Esophagus squamous epithelium (tissue), 5 donors: ENCODE measurements around the gene PDILT. TPM values are rescaled to one million over a fixed set of nuclear protein-coding genes. Genes with fewer than 3 reads are reported as not detected.

Source experiments
- DNase-seq: peaks from one replicate; lab custom pipeline; 2025; lab: John Stamatoyannopoulos, UW
- H3K27ac ChIP-seq, 4 donors: fragments of 200-600 bp; sonication (generic); one replicate each; pipeline ENCODE4 v1.5.1; 2016 to 2019; ENCODE audit warnings: mild to moderate bottlenecking in 1 of 4
- H3K27me3 ChIP-seq, 4 donors: fragments of 200-600 bp; sonication (generic); 1 replicate in 3 of 4; 2 replicates in 1 of 4; pipeline versions ENCODE4 v1.5.1 to v1.6.0; 2017 to 2021; ENCODE audit warnings: antibody characterized with exemption in 1 of 4
- H3K36me3 ChIP-seq, 3 donors: fragments of 200-600 bp; sonication (generic); one replicate each; pipeline ENCODE4 v1.5.1; 2016 to 2019
- H3K4me1 ChIP-seq, 3 donors: fragments of 200-600 bp; sonication (generic); one replicate each; pipeline ENCODE4 v1.5.1; 2017 to 2019
- H3K4me3 ChIP-seq, 4 donors: fragments of 200-600 bp; sonication (generic); 1 replicate in 3 of 4; 2 replicates in 1 of 4; pipeline ENCODE4 v1.5.1; 2016 to 2019; ENCODE audit warnings: mild to moderate bottlenecking in 2 of 4, moderate library complexity in 1 of 4
- H3K9me3 ChIP-seq, 3 donors: fragments of 200-600 bp; sonication (generic); one replicate each; pipeline ENCODE4 v1.5.1; 2016 to 2019
- CTCF ChIP-seq, 6 experiments: fragments of 450-650 bp in 4 of 6; fragments of 200-600 bp in 2 of 6; sonication (generic) in 2 of 6; IDR thresholded peaks; one replicate each; pipeline ENCODE4 v1.5.1; 2016 to 2019; ENCODE audit warnings: antibody characterized with exemption in 6 of 6, mild to moderate bottlenecking in 4 of 6, moderate library complexity in 4 of 6
- POLR2A ChIP-seq, 4 donors: fragments of 450-650 bp; IDR thresholded peaks; one replicate each; pipeline ENCODE4 v1.6.1; 2017; ENCODE audit warnings: antibody characterized with exemption in 4 of 4, mild to moderate bottlenecking in 4 of 4, moderate library complexity in 3 of 4
- WGBS, 2 donors: methylation state at CpG; one replicate each; pipeline ENCODE4 v1.1.5; 2018; 5-methylcytosine and 5-hydroxymethylcytosine counted together
- intact Hi-C: fragments of 100-400 bp; cut with DNase I; formaldehyde crosslinking; loops from one replicate; pipeline ENCODE4 v1.15.0; 2022
- total RNA-seq, 4 donors: library from RNA; depleted of rRNA; stranded (reverse); fragments of >200 nt; gene quantifications; one replicate each; pipeline ENCODE4 v1.1.0, GENCODE V29; 2016
- donor health status: DM: yes; HTN: yes; CAD: no.

Gene PDILT
- total RNA-seq, 4 donors from 2014 or later, result not detected

DNA sequence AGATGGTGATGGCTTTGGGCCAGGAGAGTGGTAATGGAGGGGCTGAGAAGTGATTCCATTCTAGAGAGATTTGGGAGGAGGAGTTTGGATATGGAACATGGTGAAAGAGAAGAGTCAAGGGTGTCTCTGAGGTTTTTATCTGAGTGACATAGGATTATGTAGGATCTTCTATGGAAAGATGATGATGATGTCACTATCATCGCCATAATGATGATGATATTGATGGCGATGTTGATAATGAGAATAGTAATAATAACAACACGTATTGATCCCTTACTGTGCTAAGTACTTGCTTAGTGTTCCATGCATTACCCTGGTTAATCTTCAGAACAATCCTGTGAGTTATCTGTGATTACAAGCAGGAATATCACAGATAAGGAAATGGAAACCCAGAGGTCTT is 16.6 kb downstream of the PDILT start:
- no peak for DNase-seq
- intact Hi-C loops, result loop anchor here (5.0 to 10.0 kb wide), 3 partner anchors 327 to 491 kb away; no protein-coding TSS in a partner anchor

GRCh38 chr16:20385844-20386832 is 18.4 kb downstream of the PDILT start:
- H3K9me3 ChIP-seq, result no peaks in the 10 kb centered on the region
- H3K27me3 ChIP-seq, result peaks cover 0 to 20% (median 0%) of the 10 kb centered on the region in 4 donors
- H3K4me1 ChIP-seq, result peaks cover 0 to 10% (median 0%) of the 10 kb centered on the region in 3 donors
- H3K36me3 ChIP-seq, result no peaks in the 10 kb centered on the region
- no peak overlapping the region for H3K27ac ChIP-seq
- DNase-seq, result no peak
- no peak for TF ChIP-seq POLR2A (IDR thresholded peaks at IDR 0.05)
- TF ChIP-seq CTCF (IDR thresholded peaks at IDR 0.05), result peak; percentile 46 to 83 (median 70)
- H3K4me3 ChIP-seq, result no peak overlapping the region
- 25 to 26% methylated on average over 18 to 26 of the region's 30 CpGs for WGBS, 2 donors
- intact Hi-C loops, result loop anchor here (5.0 to 10.0 kb wide), 3 partner anchors 329 to 489 kb away; no protein-coding TSS in a partner anchor

More for the DNA sequence above, 16.6 kb downstream of the PDILT start:
- peaks cover 0 to 10% (median 0%) of the 10 kb centered on the region in 3 donors for H3K4me1 ChIP-seq
- H3K27ac ChIP-seq, result no peak overlapping the region
- H3K9me3 ChIP-seq, result no peaks in the 10 kb centered on the region
- WGBS, 2 donors, result 92 to 94% methylated on average over 3 of the region's 3 CpGs
- H3K27me3 ChIP-seq, result peaks cover 0 to 20% (median 0%) of the 10 kb centered on the region in 4 donors
- no peaks in the 10 kb centered on the region for H3K36me3 ChIP-seq
- TF ChIP-seq CTCF (IDR thresholded peaks at IDR 0.05) (no peak), POLR2A (IDR thresholded peaks at IDR 0.05) (no peak)
- H3K4me3 ChIP-seq, result no peak overlapping the region

DNA sequence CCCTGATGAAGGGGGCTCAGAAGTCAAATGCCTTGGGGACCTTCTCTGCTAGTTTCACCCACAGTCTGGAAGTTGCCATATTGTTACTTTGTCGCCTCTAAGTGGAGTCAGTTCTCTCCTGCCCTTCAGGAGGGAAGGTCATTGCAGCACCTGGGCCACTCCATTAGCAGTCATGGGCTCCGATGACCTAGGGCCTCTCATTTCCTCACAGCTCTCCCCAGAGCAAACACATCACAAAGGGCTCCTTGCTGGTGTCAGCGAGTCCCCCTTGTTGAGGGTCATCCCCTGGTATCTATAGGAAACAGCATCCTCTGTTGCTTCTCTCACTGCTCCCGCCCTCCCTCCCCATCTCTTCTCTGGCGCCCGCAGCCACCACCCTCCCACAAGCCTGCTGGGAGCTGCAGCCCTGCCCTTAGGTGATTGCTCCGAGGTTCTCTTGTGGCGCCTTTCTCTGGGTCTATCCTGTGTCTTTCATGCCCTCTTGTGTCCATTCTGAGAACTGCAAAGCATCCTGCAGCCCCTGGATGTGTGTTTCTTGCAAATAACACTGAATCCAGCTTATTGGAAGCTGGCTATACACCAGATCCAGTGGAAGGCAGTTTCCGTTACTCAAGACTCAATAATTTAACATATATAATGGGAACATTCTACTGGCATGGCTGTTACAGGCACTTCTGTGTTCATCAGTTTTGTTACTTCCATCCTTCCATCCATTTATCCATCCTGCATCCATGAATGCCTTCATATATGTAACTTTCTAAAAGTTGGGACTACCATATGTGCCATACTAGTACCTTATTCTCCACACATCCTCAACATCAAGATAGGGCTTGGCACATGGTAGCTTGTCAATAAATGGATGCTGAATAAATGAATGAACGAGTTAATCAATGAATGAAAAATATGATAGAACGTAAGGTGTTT is 21.2 kb downstream of the PDILT start:
- Histone ChIP-seq H3K27ac (no peak overlapping the region), H3K9me3 (no peaks in the 10 kb centered on the region), H3K36me3 (no peaks in the 10 kb centered on the region), H3K4me3 (no peak overlapping the region), H3K27me3 (peaks cover 0 to 20% (median 0%) of the 10 kb centered on the region in 4 donors), H3K4me1 (peaks cover 0 to 10% (median 0%) of the 10 kb centered on the region in 3 donors)
- intact Hi-C loops, result loop anchor here (10.0 kb wide), 1 partner anchor 331 kb away; no protein-coding TSS in a partner anchor
- no peak for DNase-seq
- WGBS, 2 donors, result 30 to 31% methylated on average over 6 to 11 of the region's 11 CpGs
- TF ChIP-seq CTCF (IDR thresholded peaks at IDR 0.05), result peak in 5 of 6 experiments; percentile 55 to 74 (median 68)
- no peak for TF ChIP-seq POLR2A (IDR thresholded peaks at IDR 0.05)

GRCh38 chr16:20382202-20382948 is 22.2 kb downstream of the PDILT start:
- H3K27ac ChIP-seq, result no peak overlapping the region
- WGBS, 2 donors, result 82% methylated on average over 7 of the region's 7 CpGs
- H3K27me3 ChIP-seq, result peaks cover 0 to 17% (median 0%) of the 10 kb centered on the region in 4 donors
- H3K36me3 ChIP-seq, result no peaks in the 10 kb centered on the region
- no peak overlapping the region for H3K4me3 ChIP-seq
- TF ChIP-seq POLR2A (IDR thresholded peaks at IDR 0.05), result no peak
- no peak for TF ChIP-seq CTCF (IDR thresholded peaks at IDR 0.05)
- peaks cover 0 to 10% (median 0%) of the 10 kb centered on the region in 3 donors for H3K4me1 ChIP-seq
- intact Hi-C loops, result loop anchor here (10.0 kb wide), 1 partner anchor 332 kb away; no protein-coding TSS in a partner anchor
- no peak for DNase-seq
- H3K9me3 ChIP-seq, result no peaks in the 10 kb centered on the region
